ENCODE data around the gene SDK1.

DNA sequence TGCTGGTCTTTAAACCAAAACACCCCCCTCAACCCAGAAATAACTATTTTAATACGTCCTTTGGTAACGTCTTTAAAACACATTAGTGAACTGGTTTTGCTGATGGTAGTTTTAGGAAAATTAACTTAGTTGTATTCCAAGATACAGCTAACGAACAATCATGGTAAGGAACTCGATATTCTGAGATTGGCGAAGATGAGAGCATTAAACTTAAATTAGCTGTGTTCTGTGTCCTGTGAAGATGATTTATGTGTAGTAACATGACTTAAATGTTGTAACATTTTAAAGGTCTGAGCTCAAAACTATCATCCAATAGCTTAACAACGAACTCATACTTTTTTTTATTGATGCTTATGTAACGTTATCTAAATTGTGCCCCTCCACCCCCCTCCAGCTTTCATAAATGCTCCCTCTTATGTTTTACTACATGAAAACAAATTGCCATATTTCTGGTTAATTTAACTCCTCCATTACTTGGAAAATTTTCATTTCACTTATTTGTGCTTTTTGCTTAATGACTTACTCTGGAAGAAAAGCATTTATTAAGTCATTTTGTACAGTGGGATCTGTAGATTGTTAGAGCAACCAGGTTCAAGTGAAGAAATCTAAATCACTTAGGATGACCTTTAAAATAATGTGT, 1.7 kb downstream of the SDK1 start:
- TF ChIP-seq, protein P1, sequence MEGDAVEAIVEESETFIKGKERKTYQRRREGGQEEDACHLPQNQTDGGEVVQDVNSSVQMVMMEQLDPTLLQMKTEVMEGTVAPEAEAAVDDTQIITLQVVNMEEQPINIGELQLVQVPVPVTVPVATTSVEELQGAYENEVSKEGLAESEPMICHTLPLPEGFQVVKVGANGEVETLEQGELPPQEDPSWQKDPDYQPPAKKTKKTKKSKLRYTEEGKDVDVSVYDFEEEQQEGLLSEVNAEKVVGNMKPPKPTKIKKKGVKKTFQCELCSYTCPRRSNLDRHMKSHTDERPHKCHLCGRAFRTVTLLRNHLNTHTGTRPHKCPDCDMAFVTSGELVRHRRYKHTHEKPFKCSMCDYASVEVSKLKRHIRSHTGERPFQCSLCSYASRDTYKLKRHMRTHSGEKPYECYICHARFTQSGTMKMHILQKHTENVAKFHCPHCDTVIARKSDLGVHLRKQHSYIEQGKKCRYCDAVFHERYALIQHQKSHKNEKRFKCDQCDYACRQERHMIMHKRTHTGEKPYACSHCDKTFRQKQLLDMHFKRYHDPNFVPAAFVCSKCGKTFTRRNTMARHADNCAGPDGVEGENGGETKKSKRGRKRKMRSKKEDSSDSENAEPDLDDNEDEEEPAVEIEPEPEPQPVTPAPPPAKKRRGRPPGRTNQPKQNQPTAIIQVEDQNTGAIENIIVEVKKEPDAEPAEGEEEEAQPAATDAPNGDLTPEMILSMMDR (conservative IDR thresholded peaks at IDR 0.05; ENCODE audit: low read depth in 2 of 2): no peak
- TF ChIP-seq CREB1 (CRISPR knock-in tag; IDR thresholded peaks at IDR 0.05; ENCODE audit: low read depth) (no peak), EZH2 (IDR thresholded peaks at IDR 0.05; ENCODE audit: low read depth, unreplicated experiment) (no peak), EZH2phosphoT487 (IDR thresholded peaks at IDR 0.05; ENCODE audit: unreplicated experiment) (no peak), POLR2AphosphoS5 (IDR thresholded peaks at IDR 0.05; ENCODE audit: low read depth) (no peak), ETS1 (IDR thresholded peaks at IDR 0.05) (no peak), ZNF114 (CRISPR knock-in tag; IDR thresholded peaks at IDR 0.05) (no peak), NANOG (IDR thresholded peaks at IDR 0.05; ENCODE audit: borderline replicate concordance) (no peak), ZNF331 (CRISPR knock-in tag; IDR thresholded peaks at IDR 0.05; ENCODE audit: low read depth) (no peak), JUNB (IDR thresholded peaks at IDR 0.05; ENCODE audit: unreplicated experiment) (no peak), ZNF462 (CRISPR knock-in tag; IDR thresholded peaks at IDR 0.05) (no peak)
- TF ChIP-seq, protein P2, sequence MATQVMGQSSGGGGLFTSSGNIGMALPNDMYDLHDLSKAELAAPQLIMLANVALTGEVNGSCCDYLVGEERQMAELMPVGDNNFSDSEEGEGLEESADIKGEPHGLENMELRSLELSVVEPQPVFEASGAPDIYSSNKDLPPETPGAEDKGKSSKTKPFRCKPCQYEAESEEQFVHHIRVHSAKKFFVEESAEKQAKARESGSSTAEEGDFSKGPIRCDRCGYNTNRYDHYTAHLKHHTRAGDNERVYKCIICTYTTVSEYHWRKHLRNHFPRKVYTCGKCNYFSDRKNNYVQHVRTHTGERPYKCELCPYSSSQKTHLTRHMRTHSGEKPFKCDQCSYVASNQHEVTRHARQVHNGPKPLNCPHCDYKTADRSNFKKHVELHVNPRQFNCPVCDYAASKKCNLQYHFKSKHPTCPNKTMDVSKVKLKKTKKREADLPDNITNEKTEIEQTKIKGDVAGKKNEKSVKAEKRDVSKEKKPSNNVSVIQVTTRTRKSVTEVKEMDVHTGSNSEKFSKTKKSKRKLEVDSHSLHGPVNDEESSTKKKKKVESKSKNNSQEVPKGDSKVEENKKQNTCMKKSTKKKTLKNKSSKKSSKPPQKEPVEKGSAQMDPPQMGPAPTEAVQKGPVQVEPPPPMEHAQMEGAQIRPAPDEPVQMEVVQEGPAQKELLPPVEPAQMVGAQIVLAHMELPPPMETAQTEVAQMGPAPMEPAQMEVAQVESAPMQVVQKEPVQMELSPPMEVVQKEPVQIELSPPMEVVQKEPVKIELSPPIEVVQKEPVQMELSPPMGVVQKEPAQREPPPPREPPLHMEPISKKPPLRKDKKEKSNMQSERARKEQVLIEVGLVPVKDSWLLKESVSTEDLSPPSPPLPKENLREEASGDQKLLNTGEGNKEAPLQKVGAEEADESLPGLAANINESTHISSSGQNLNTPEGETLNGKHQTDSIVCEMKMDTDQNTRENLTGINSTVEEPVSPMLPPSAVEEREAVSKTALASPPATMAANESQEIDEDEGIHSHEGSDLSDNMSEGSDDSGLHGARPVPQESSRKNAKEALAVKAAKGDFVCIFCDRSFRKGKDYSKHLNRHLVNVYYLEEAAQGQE (IDR thresholded peaks at IDR 0.05; ENCODE audit: unreplicated experiment): no peak

Data from GM23338 (cell line).